Glutamatergic neuron (in vitro differentiated cells): ENCODE measurements around the gene COL8A1. TPM values are rescaled to one million over a fixed set of nuclear protein-coding genes. Genes with fewer than 3 reads are reported as not detected.

ENCODE experiments used
- DNase-seq: peaks from one replicate; pipeline ENCODE4 v3.0.0; 2022
- H3K27ac Mint-ChIP-seq: one replicate; pipeline ENCODE4 v1.8.0; 2020; ENCODE audit warnings: mild to moderate bottlenecking, mixed read lengths, inconsistent platforms; ENCODE audit not compliant: unreplicated experiment
- H3K27me3 Mint-ChIP-seq: one replicate; pipeline ENCODE4 v1.8.0; 2020; ENCODE audit warnings: mild to moderate bottlenecking, moderate library complexity, mixed read lengths, inconsistent platforms; ENCODE audit not compliant: unreplicated experiment
- H3K36me3 Mint-ChIP-seq: one replicate; pipeline ENCODE4 v1.8.0; 2020; ENCODE audit warnings: mild to moderate bottlenecking, mixed read lengths, inconsistent platforms; ENCODE audit not compliant: unreplicated experiment
- H3K4me1 Mint-ChIP-seq: one replicate; pipeline ENCODE4 v1.8.0; 2020; ENCODE audit warnings: mild to moderate bottlenecking, low read depth, mixed read lengths, inconsistent platforms; ENCODE audit not compliant: unreplicated experiment
- H3K4me3 Mint-ChIP-seq: one replicate; pipeline ENCODE4 v1.8.0; 2020; ENCODE audit warnings: mild to moderate bottlenecking, mixed read lengths, inconsistent platforms; ENCODE audit not compliant: unreplicated experiment
- H3K9me3 Mint-ChIP-seq: one replicate; pipeline ENCODE4 v1.8.0; 2020; ENCODE audit warnings: mild to moderate bottlenecking, moderate library complexity, mixed read lengths, inconsistent platforms; ENCODE audit not compliant: unreplicated experiment
- total RNA-seq: library from RNA; stranded (reverse); fragmentation: NEBNext Ultra II Directional; extraction: Animal tissue kit (Norgen Biotek cat#: 25700); gene quantifications from one replicate; pipeline ENCODE4 v1.2.1, GENCODE V29; 2021; ENCODE audit not compliant: unreplicated experiment
- TF ChIP-seq, protein P1 (sequence below): fragments of 200-600 bp; sonication (generic); IDR thresholded peaks from one replicate; pipeline ENCODE4 v1.5.0; 2021; ENCODE audit not compliant: partially characterized antibody, unreplicated experiment

The COL8A1 gene
- total RNA-seq, 1 donor from 2014 or later: 0.25 TPM

DNA sequence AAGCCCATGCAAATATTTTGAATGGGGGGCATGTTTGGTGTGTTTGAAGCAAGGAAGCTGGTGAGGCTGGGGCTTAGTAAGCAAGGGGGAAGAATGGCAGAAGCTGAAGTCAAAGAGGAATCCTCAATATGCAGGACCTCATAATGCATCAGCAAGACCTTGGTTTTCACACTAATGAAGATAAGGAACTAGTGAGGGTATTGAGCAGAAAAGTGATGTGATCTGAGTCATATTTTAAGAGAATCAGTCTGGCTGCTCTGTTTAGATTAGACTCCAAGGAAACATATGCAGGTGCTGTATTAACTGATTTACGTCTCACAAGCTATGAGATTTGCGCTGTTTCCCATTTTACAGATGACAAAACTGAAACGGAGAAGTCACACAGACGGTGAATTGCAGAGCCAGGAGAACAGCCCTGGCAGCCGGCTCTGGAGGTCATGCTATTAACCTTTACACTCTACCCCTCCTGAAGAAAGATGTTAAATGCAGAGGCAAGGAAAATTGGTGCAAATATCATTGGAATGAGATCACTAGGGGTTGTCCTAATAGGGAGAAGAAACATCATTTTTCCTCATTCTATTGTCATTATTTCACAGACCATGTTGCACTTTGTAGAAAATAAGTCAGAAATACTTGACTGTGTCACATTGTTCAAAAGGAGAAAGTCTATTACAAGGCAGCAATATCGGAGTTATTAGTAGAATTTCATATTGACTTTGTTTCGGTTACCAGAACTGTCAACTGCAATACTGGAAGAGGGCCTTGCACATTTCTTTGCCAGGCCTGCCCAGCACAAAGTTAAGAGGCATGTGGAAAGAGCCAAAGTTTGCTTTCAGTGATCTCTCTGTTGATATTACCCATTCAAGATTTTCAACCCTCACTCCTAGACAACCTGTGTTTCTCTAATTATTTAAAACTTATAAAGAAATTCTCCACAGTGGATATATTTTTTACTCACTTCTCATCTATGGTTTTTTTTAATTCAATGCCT, 64.9 kb downstream of the COL8A1 start:
- no peak overlapping the region for H3K4me3 Mint-ChIP-seq
- no peaks in the 10 kb centered on the region for H3K27me3 Mint-ChIP-seq
- TF ChIP-seq, protein P1, sequence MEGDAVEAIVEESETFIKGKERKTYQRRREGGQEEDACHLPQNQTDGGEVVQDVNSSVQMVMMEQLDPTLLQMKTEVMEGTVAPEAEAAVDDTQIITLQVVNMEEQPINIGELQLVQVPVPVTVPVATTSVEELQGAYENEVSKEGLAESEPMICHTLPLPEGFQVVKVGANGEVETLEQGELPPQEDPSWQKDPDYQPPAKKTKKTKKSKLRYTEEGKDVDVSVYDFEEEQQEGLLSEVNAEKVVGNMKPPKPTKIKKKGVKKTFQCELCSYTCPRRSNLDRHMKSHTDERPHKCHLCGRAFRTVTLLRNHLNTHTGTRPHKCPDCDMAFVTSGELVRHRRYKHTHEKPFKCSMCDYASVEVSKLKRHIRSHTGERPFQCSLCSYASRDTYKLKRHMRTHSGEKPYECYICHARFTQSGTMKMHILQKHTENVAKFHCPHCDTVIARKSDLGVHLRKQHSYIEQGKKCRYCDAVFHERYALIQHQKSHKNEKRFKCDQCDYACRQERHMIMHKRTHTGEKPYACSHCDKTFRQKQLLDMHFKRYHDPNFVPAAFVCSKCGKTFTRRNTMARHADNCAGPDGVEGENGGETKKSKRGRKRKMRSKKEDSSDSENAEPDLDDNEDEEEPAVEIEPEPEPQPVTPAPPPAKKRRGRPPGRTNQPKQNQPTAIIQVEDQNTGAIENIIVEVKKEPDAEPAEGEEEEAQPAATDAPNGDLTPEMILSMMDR: no peak
- no peaks in the 10 kb centered on the region for H3K9me3 Mint-ChIP-seq
- DNase-seq: no peak
- no peaks in the 10 kb centered on the region for H3K36me3 Mint-ChIP-seq
- H3K27ac Mint-ChIP-seq: no peak overlapping the region
- no peaks in the 10 kb centered on the region for H3K4me1 Mint-ChIP-seq

DNA sequence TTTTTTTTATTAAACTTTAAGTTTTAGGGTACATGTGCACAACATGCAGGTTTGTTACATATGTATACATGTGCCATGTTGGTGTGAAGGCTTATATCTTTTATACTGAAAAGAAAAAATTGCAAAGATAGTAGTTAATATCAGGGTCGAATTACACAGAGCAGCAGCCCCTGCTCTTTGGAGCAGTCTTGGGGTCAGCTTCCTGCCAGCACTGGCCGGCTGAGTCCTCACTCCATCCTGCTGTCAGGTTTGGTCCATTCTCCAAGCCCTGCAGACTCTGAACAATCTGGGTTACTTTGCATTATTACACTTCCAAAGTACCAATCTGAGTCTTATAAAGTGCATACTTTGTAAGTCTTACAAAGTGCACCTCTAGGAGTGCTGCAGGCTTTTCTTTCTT, 66.0 kb downstream of the COL8A1 start:
- no peaks in the 10 kb centered on the region for H3K36me3 Mint-ChIP-seq
- TF ChIP-seq, protein P1: no peak
- H3K9me3 Mint-ChIP-seq: no peaks in the 10 kb centered on the region
- H3K4me1 Mint-ChIP-seq: no peaks in the 10 kb centered on the region
- DNase-seq: no peak
- H3K27me3 Mint-ChIP-seq: no peaks in the 10 kb centered on the region
- H3K4me3 Mint-ChIP-seq: no peak overlapping the region
- no peak overlapping the region for H3K27ac Mint-ChIP-seq

GRCh38 chr3:99706410-99706809, 68.0 kb downstream of the COL8A1 start:
- Mint-ChIP-seq H3K27ac (no peak overlapping the region), H3K9me3 (no peaks in the 10 kb centered on the region), H3K4me3 (no peak overlapping the region), H3K27me3 (no peaks in the 10 kb centered on the region), H3K4me1 (no peaks in the 10 kb centered on the region), H3K36me3 (no peaks in the 10 kb centered on the region)
- TF ChIP-seq, protein P1: no peak
- DNase-seq: no peak

DNA sequence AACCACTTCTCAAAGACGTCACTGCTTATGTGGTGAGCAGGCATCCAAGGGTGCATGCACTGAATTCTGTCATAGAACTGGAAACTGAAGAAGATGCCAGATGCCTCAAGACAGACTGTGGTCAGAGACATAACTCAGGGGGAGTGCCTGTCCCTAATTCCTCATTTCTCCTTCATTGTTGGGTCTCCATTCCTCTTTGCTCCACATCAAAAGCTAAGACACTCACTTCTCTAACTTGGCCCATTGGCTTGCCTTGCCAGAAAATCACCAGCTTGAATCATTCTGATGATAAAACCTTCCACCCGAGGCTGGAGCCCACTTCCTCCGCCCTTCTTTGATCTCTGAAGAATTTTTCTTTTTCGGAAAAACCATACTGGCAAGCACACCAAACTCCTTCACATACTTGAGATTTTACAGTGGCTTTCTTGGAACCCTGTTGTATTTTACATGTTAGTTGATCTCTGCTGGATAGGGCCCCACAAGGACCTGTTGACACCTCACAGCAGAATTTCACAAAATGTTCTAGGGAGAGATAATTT, 69.9 kb downstream of the COL8A1 start:
- H3K4me3 Mint-ChIP-seq: no peak overlapping the region
- no peaks in the 10 kb centered on the region for H3K4me1 Mint-ChIP-seq
- DNase-seq: no peak
- no peak overlapping the region for H3K27ac Mint-ChIP-seq
- no peaks in the 10 kb centered on the region for H3K27me3 Mint-ChIP-seq
- TF ChIP-seq, protein P1: no peak
- H3K36me3 Mint-ChIP-seq: no peaks in the 10 kb centered on the region
- no peaks in the 10 kb centered on the region for H3K9me3 Mint-ChIP-seq

DNA sequence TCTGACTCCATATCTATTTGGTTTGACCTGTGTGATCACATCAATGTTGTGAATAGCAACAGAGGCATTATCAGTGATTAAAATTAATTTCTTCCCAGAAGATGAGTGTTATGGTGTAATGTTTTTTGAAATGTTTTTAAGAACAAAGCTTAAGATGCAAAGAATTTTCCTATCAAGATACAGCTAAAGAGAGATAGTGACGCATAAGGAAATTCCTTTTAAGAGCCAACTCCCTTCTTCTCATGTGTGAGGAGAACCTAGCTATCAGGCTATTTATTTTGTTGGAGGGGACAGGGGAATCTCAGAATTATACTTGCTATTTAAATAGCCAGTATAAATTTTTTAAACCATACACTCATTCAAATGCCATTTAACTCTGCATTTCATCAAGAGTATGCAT, 71.3 kb downstream of the COL8A1 start:
- H3K36me3 Mint-ChIP-seq: no peaks in the 10 kb centered on the region
- DNase-seq: no peak
- no peaks in the 10 kb centered on the region for H3K4me1 Mint-ChIP-seq
- H3K27me3 Mint-ChIP-seq: no peaks in the 10 kb centered on the region
- H3K27ac Mint-ChIP-seq: no peak overlapping the region
- H3K9me3 Mint-ChIP-seq: no peaks in the 10 kb centered on the region
- TF ChIP-seq, protein P1: no peak
- H3K4me3 Mint-ChIP-seq: no peak overlapping the region
